ENCODE results near the gene VANGL2. TPM values are rescaled to one million over a fixed set of nuclear protein-coding genes. Genes with fewer than 3 reads are reported as not detected.

VANGL2 gene
- total and polyA plus RNA-seq, 4 donors: 0.07 to 1.4 (median 0.12) TPM

GRCh38 chr1:160353223-160353622 lies 47.1 kb upstream of the VANGL2 start:
- Histone ChIP-seq H3K27ac (ENCODE audit: low read depth in 1 of 2, low read length in 2 of 2) (no peak overlapping the region), H3K4me3 (ENCODE audit: low read depth in 1 of 3, low read length in 3 of 3) (no peak overlapping the region), H3K27me3 (ENCODE audit: control insufficient read depth in 4 of 4, insufficient read depth in 4 of 4, low read length in 3 of 4) (no peaks in the 10 kb centered on the region), H3K36me3 (ENCODE audit: control insufficient read depth in 4 of 4, insufficient read depth in 3 of 4, low read depth in 1 of 4, low read length in 3 of 4) (peaks cover 28 to 96% (median 94%) of the 10 kb centered on the region in 4 donors), H3K9ac (ENCODE audit: low read depth in 1 of 2, low read length in 2 of 2) (no peak overlapping the region), H3K4me1 (ENCODE audit: control insufficient read depth in 4 of 4, insufficient read depth in 4 of 4, low read length in 3 of 4) (no peaks in the 10 kb centered on the region), H3K9me3 (ENCODE audit: control insufficient read depth in 4 of 4, low read length in 3 of 4) (no peaks in the 10 kb centered on the region)
- DNase-seq (ENCODE audit: low spot score): no peak
- TF ChIP-seq HNF4A (conservative IDR thresholded peaks at IDR 0.05): no peak
- no peak for TF ChIP-seq FOXA2 (IDR thresholded peaks at IDR 0.05)
- TF ChIP-seq FOXA1 (IDR thresholded peaks at IDR 0.05): no peak
- TF ChIP-seq, protein P1, sequence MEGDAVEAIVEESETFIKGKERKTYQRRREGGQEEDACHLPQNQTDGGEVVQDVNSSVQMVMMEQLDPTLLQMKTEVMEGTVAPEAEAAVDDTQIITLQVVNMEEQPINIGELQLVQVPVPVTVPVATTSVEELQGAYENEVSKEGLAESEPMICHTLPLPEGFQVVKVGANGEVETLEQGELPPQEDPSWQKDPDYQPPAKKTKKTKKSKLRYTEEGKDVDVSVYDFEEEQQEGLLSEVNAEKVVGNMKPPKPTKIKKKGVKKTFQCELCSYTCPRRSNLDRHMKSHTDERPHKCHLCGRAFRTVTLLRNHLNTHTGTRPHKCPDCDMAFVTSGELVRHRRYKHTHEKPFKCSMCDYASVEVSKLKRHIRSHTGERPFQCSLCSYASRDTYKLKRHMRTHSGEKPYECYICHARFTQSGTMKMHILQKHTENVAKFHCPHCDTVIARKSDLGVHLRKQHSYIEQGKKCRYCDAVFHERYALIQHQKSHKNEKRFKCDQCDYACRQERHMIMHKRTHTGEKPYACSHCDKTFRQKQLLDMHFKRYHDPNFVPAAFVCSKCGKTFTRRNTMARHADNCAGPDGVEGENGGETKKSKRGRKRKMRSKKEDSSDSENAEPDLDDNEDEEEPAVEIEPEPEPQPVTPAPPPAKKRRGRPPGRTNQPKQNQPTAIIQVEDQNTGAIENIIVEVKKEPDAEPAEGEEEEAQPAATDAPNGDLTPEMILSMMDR (IDR thresholded peaks at IDR 0.05; ENCODE audit: low read depth, low read length, missing input control): no peak
- no peak for TF ChIP-seq HNF4G (IDR thresholded peaks at IDR 0.05)
- TF ChIP-seq, protein P2, sequence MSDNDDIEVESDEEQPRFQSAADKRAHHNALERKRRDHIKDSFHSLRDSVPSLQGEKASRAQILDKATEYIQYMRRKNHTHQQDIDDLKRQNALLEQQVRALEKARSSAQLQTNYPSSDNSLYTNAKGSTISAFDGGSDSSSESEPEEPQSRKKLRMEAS (IDR thresholded peaks at IDR 0.05): no peak
- TF ChIP-seq, protein P3, sequence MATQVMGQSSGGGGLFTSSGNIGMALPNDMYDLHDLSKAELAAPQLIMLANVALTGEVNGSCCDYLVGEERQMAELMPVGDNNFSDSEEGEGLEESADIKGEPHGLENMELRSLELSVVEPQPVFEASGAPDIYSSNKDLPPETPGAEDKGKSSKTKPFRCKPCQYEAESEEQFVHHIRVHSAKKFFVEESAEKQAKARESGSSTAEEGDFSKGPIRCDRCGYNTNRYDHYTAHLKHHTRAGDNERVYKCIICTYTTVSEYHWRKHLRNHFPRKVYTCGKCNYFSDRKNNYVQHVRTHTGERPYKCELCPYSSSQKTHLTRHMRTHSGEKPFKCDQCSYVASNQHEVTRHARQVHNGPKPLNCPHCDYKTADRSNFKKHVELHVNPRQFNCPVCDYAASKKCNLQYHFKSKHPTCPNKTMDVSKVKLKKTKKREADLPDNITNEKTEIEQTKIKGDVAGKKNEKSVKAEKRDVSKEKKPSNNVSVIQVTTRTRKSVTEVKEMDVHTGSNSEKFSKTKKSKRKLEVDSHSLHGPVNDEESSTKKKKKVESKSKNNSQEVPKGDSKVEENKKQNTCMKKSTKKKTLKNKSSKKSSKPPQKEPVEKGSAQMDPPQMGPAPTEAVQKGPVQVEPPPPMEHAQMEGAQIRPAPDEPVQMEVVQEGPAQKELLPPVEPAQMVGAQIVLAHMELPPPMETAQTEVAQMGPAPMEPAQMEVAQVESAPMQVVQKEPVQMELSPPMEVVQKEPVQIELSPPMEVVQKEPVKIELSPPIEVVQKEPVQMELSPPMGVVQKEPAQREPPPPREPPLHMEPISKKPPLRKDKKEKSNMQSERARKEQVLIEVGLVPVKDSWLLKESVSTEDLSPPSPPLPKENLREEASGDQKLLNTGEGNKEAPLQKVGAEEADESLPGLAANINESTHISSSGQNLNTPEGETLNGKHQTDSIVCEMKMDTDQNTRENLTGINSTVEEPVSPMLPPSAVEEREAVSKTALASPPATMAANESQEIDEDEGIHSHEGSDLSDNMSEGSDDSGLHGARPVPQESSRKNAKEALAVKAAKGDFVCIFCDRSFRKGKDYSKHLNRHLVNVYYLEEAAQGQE (IDR thresholded peaks at IDR 0.05): no peak
- TF ChIP-seq RXRA (IDR thresholded peaks at IDR 0.05): no peak
- no peak for TF ChIP-seq EGR1 (IDR thresholded peaks at IDR 0.05; ENCODE audit: low read depth in 2 of 2)
- no peak for TF ChIP-seq YY1 (IDR thresholded peaks at IDR 0.05)
- 95% methylated on average over 2 of the region's 2 CpGs for WGBS

DNA sequence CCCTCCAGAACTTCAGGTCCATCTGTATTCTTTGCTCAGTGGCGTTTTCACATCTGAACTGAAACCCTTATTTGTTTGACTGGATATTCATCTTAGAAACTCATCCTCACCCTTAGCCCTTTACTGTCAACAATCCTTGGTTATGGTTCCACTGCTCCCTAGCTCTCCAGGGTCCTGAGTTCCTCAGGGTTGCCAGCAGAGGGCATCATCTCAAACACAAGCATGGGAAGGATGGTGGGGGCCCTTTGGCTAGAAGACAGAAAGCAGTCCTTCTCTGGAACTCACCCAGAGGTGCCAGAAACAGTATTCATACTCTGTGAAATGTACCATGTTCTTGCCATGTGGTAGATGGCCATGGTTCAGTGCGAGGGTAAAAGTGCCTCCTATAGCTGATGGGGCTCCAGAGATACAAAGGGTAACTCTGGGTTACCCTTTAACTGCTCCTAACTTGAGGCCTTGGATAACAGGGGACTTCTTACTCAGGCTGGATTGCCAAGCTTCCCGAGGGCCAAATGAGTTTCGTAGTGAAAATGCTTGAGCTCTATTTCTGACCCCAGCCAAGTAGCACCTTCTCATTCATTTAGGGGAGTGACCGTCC lies 45.9 kb upstream of the VANGL2 start:
- DNase-seq (ENCODE audit: low spot score): no peak
- H3K9ac ChIP-seq (ENCODE audit: low read depth in 1 of 2, low read length in 2 of 2): no peak overlapping the region
- WGBS: 86% methylated on average over 5 of the region's 5 CpGs

More for the DNA sequence above, 45.9 kb upstream of the VANGL2 start:
- Histone ChIP-seq H3K9me3 (ENCODE audit: control insufficient read depth in 4 of 4, low read length in 3 of 4) (no peaks in the 10 kb centered on the region), H3K4me3 (ENCODE audit: low read depth in 1 of 3, low read length in 3 of 3) (no peak overlapping the region), H3K27me3 (ENCODE audit: control insufficient read depth in 4 of 4, insufficient read depth in 4 of 4, low read length in 3 of 4) (no peaks in the 10 kb centered on the region), H3K36me3 (ENCODE audit: control insufficient read depth in 4 of 4, insufficient read depth in 3 of 4, low read depth in 1 of 4, low read length in 3 of 4) (peaks cover 23 to 92% (median 89%) of the 10 kb centered on the region in 4 donors), H3K4me1 (ENCODE audit: control insufficient read depth in 4 of 4, insufficient read depth in 4 of 4, low read length in 3 of 4) (no peaks in the 10 kb centered on the region), H3K27ac (ENCODE audit: low read depth in 1 of 2, low read length in 2 of 2) (no peak overlapping the region)
- peak in 1 of 2 donors; percentile 47 for TF ChIP-seq RAD21 (IDR thresholded peaks at IDR 0.05)
- TF ChIP-seq ZBTB33 (IDR thresholded peaks at IDR 0.05): no peak
- TF ChIP-seq EGR1 (IDR thresholded peaks at IDR 0.05; ENCODE audit: low read depth in 2 of 2): no peak
- no peak for TF ChIP-seq ATF3 (IDR thresholded peaks at IDR 0.05)
- no peak for TF ChIP-seq HNF4G (IDR thresholded peaks at IDR 0.05)
- no peak for TF ChIP-seq NR2F2 (IDR thresholded peaks at IDR 0.05)
- no peak for TF ChIP-seq TAF1 (conservative IDR thresholded peaks at IDR 0.05)
- TF ChIP-seq, protein P1 (IDR thresholded peaks at IDR 0.05; ENCODE audit: low read depth, low read length, missing input control): peak; percentile 31
- no peak for TF ChIP-seq RXRA (IDR thresholded peaks at IDR 0.05)
- TF ChIP-seq, protein P2 (IDR thresholded peaks at IDR 0.05): no peak
- TF ChIP-seq GABPA (IDR thresholded peaks at IDR 0.05 in 1 of 2, conservative IDR thresholded peaks at IDR 0.05 in 1 of 2): no peak
- no peak for TF ChIP-seq JUND (IDR thresholded peaks at IDR 0.05)
- TF ChIP-seq, protein P3 (IDR thresholded peaks at IDR 0.05): no peak

All from liver (tissue), 9 donors.